GM21825 (cell line): Measurements from ENCODE around the gene CHIC1.
"Not testable (repeated sequence)": the region's sequence is repeated elsewhere in the genome, so short reads cannot be mapped to it uniquely, and the experiment has no call there.

ENCODE experiments used
- ATAC-seq: cut with Tn5 transposase; IDR thresholded peaks from one replicate; pipeline ENCODE4 v1.9.1; 2021; ENCODE audit warnings: mild to moderate bottlenecking, moderate library complexity; ENCODE audit not compliant: unreplicated experiment

Gene CHIC1

GRCh38 chrX:73562984-73563737, at the start of gene CHIC1:
CHIC1 (plus strand) TSS chrX:73563197; CDS start chrX:73563285, 88 bp downstream.
- peak; percentile 56 for ATAC-seq

- ATAC-seq: not testable (repeated sequence)
These were observed 40.2 kb upstream of the CHIC1 start for GRCh38 chrX:73522823-73523222.

DNA sequence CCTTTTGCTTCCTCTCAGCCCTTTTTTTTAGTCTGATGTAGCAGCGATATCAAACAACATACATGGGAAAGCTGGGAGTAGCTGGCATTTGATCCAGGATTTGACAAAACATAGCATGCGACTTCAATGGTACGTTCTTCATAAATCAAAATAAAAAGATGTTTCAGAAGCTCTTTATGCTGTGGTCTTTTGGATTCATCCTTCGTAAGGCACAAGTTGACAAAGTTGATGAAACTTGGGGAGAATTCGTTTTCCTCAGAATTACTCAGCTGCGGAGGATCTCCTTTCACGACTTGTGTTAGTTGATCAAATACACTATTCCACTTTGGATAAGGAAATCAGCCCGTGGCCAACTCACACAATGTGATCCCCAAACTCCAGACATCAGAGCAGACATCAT, 38.1 kb upstream of the CHIC1 start:
- no peak for ATAC-seq

DNA sequence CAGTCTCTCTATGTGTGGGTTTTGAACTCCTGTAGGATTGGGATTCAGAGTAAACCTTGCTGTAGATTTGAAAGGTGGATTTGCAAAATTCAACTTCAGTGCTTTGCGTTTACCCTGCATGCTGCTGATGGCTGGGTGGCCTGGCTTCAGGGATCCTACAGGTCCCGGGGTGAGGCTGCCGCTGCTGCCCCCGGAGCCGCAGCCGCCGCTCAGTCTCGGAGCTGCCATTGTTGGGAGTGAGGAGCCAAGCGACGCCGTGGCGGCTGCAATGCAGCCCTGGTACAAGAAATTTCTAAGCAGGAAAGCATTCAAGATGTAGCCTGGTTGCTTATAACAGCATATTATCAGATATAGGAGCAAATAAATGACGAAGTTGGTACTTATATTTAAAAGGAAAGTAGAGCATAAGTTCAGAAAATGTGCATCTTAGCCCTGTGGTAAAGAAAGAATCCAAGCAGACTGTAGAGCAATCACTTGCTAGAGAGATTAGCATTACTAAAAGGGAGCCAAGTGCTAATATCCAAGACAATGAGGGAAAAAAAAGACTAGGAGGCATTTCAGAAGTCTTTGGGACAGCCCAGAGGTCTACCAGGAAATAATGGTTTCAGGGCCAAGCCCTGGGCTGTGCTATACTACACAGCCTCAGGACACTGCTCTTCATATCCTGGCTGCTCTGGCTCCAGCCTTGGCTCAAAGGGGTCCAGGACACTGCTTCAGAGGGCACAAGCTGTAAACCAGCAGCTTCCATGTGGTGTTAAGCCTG, 36.9 kb upstream of the CHIC1 start:
- no peak for ATAC-seq

DNA sequence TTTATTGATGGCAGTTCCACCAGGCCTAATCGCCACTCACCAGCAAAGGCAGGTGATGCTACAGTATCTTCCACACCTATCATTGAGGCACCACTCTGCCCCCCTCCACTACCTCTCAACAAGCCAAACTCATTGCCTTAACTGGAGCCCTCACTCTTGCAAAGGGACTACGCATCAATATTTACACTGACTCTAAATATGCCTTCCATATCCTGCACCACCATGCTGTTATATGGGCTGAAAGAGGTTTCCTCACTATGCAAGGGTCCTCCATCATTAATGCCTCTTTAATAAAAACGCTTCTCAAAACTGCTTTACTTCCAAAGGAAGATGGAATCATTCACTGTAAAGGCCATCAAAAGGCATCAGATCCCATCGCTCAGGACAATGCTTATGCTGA, 31.3 kb upstream of the CHIC1 start:
- not testable (repeated sequence) for ATAC-seq

GRCh38 chrX:73556159-73556558, 6.8 kb upstream of the CHIC1 start:
- ATAC-seq: no peak

DNA sequence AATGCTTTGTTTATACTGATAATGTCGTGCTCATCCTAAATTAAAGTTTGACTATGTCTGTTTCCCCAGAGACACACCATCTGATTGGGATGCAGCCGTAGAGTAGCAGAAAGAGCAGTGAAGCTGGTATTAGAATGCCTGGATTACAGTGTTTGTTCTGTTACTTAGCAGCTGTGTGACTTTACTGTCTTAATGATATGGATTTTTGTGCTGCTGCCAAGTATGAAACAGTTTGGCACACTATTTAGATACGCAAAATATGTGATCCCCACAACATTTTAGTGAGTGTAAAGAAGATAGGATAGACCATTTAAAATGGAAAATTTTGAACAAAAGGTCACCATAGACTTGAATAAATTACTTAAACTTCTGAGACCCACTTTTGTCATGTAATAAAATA, 1.2 kb upstream of the CHIC1 start:
- no peak for ATAC-seq

- peak; percentile 15 for ATAC-seq
These were observed 539 bp upstream of the CHIC1 start for GRCh38 chrX:73562458-73562857.

DNA sequence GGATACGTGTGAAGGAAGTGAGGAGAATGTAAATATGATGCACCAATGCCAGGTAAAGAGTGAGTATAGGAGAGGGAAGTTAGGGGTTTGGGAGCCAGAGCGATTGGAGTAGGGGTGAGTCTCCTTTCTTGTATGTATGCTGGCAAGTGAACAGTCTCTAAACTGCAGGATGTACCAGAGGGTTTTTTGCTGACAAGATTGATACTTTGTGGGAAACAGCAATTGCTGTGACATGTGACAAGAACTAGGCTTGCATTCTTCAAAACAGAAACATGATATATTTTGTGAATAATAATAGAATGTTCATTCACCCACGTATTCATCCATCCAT, 706 bp downstream of the CHIC1 start:
- ATAC-seq: peak; percentile 27

- ATAC-seq: no peak
These were observed 14.4 kb downstream of the CHIC1 start for GRCh38 chrX:73577361-73577760.

DNA sequence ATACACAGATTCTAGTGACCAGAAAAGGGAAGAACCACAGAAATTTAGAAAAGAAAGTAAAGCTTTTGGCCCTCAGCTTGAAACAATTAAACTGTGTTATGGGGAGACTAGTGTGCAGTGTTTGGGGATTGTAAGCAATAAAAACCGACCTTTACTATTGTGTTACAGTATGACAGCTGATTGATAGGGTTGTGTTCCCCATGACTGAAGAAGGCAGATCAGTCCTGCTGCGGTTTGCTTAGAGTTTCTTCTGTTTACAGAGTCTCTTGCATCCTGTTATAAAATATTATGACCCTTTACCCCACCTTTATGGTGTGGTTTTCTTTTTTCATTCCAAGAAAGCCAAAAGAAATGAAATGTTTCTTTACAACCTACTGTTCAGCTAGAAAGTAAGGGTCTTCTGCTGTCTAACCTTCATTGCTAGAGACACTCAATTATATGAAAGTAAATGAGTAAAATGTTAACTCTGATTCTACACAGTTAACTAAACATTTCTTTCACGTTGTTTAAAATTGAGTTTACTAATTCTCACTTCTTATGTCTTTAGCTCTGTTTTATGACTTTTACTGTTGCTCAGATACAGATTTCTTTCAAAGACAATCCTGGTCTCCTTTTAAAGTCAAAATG, 18.1 kb downstream of the CHIC1 start:
- peak; percentile 63 for ATAC-seq

DNA sequence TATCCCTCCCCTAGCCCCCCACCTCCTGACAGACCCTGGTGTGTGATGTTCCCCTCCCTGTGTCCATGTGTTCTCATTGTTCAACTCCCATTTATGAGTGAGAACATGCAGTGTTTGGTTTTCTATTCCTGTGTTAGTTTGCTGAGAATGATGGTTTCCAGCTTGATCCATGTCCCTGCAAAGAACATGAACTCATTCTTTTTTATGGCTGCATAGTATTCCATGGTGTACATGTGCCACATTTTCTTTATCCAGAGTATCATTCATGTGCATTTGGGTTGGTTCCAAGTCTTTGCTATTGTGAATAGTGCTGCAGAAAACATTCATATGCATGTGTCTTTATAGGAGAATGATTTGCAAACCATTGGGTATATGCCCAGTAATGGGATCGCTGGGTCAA, 34.8 kb downstream of the CHIC1 start:
- ATAC-seq: not testable (repeated sequence)

DNA sequence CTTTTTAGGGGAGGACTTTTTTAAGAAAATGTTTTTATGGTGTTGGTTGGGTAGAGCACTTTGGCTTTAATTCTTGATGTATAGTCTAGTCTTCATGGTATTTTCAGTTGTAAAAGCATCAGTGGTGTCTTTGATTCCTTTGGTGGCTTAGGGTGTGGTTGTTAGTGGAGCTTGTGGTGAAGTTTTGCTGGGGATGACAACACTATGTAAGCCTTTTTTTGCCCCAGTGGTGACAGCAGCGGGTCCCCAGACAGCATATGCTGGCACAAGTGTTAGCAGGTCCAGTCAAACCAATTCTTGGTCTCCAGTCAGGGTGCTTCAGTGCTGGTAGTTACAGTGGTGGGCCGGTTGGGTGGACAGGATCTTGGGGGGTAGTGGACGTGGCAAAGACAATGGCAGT, 52.0 kb downstream of the CHIC1 start:
- no peak for ATAC-seq

GRCh38 chrX:73641669-73642068, 78.7 kb downstream of the CHIC1 start:
- ATAC-seq: not testable (repeated sequence)

DNA sequence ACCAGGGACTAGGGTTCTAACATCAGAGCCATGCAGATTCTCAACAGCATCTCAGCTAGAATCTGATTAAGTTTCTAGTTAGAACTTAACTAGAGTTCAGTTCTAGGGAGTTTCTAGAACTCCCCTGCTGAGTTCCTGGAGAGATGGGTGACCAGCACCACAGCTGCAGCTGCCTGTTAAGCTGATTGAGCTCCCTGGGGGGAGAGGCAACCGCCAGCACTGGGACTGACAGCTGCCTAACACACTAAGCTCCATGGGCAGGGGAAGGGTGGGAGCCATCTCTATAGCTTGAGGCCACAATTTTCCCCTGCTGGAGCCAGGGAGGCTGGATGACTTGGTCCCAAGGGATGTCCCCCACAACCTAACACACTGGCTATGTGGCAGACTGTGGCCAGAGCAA, 84.2 kb downstream of the CHIC1 start:
- no peak for ATAC-seq

GRCh38 chrX:73647632-73648322, 84.8 kb downstream of the CHIC1 start:
- ATAC-seq: peak; percentile 46

GRCh38 chrX:73661322-73661721, 98.3 kb downstream of the CHIC1 start:
- ATAC-seq: not testable (repeated sequence)

DNA sequence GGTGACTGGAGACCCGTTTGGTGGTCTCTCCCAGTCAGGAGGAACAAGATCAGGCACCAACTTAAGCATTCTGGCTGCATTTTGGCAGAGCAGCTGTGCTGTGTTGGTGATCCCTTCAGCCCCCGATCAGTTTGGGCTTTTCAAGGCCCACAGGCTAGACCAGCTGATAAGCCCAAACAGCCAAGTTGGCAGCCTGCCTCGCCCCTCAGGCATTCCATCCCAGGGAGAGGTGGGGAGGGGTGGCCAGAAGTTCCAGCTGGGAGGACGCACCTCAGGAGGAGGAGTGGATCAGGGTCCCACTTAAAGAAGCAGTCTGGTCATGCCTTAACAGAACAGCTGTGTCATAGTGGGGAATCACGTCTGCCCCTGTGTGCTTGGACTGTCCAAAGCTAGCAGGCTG, 105.8 kb downstream of the CHIC1 start:
- no peak for ATAC-seq

DNA sequence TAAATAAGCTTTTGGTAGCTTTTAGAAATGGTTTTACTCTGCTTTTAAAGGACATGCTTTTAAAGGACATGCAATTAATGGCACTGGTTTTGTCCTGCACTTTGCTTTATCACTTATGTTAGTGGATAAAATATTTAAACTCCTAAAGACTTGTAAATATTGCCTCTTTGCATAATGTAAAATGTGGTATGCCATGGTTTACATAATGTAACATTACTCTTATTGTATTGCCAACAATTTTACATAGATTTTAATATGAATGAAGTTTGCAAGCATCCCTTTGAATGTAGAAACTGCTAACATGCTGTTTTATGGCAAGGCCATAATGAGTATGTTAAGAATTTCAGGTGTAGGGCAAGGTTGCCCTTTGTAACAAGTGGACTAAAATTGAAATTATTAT, 118.4 kb downstream of the CHIC1 start:
- ATAC-seq: no peak

DNA sequence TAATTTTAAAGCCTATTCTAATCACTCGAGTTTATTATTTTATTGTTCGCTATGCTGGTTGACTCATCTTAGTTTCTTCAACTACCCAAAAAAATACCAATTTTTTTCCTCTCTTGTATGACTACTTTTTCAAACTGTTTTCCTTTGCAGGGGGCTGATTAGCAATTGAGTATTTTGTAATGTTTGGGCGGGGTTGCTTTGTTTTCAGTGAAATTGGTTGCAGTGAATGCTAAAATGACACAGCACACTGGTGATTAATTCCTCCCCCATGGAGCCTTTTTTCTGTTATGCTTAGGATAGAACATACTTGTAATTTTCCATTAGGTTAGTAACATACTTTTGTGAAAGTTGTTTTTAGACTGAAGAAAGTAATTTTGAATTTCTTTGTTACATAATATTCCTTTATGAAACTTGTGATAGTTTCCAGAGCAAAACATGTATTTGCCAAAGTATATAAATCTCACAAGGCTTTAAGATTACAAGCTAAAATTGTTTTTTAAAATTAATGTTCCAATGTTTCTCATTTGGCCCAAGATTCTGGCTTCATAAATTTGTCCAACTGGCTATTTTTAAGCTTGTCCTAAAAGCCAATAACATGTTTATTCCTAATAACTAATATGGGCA, 120.4 kb downstream of the CHIC1 start:
- ATAC-seq: no peak

DNA sequence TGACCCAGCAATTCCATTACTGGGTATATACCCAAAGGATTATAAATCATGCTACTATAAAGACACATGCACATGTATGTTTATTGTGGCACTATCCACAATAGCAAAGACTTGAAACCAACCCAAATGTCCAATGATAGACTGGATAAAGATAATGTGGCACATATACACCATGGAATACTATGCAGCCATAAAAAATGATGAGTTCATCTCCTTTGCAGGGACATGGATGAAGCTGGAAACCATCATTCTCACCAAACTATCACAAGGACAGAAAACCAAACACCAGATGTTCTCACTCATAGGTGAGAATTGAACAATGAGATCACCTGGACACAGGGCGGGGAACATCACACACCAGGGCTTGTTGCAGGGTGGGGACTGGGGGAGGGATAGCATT, 144.0 kb downstream of the CHIC1 start:
- not testable (repeated sequence) for ATAC-seq
